ENCODE results near the gene IL4I1. TPM values are rescaled to one million over a fixed set of nuclear protein-coding genes. Genes with fewer than 3 reads are reported as not detected.

IL4I1 gene
- total and polyA plus RNA-seq, 2 donors (not counting 1 experiment from before 2014, with no cell fraction given): 0.48 to 3.1 TPM

GRCh38 chr19:49881186-49881585 lies 15.5 kb downstream of the IL4I1 start:
- 98% methylated on average over 14 of the region's 17 CpGs for WGBS (ENCODE audit: insufficient coverage)
- Histone ChIP-seq H3K27ac (ENCODE audit: low read length in 2 of 2) (no peak overlapping the region), H3K4me1 (ENCODE audit: control insufficient read depth in 2 of 2, insufficient read depth in 2 of 2, low read length in 2 of 2) (peaks cover 7 to 12% of the 10 kb centered on the region in 2 donors), H3K79me2 (ENCODE audit: control insufficient read depth, insufficient read depth, low read length) (peaks cover 10% of the 10 kb centered on the region), H4K20me1 (ENCODE audit: control insufficient read depth, insufficient read depth, low read length, poor library complexity, severe bottlenecking) (peaks cover 47% of the 10 kb centered on the region), H3K9me3 (ENCODE audit: control extremely low read depth in 1 of 3, control insufficient read depth in 2 of 3, insufficient read depth in 1 of 3, low read length in 2 of 3) (no peaks in the 10 kb centered on the region), H3K4me2 (replicated peaks; ENCODE audit: low read depth, low read length, poor library complexity, severe bottlenecking) (no peak overlapping the region), H3K27me3 (replicated peaks in 1 of 4; ENCODE audit: control extremely low read depth in 1 of 4, control insufficient read depth in 3 of 4, insufficient read depth in 4 of 4, low read length in 3 of 4) (no peaks in the 10 kb centered on the region), H3K9ac (ENCODE audit: low read length) (no peak overlapping the region), H2AFZ (ENCODE audit: insufficient read depth, low read depth, low read length, poor library complexity, severe bottlenecking) (no peak overlapping the region), H3K36me3 (replicated peaks in 1 of 2; ENCODE audit: control extremely low read depth in 1 of 2, control insufficient read depth in 1 of 2, extremely low read depth in 1 of 2, insufficient read depth in 2 of 2, low read length in 1 of 2) (peaks cover 0 to 62% of the 10 kb centered on the region in 2 experiments), H3K4me3 (ENCODE audit: control extremely low read depth in 1 of 5, extremely low read depth in 1 of 5, insufficient read depth in 1 of 5, low read depth in 2 of 5, low read length in 4 of 5) (no peak overlapping the region)
- H3K27ac Mint-ChIP-seq: no peak overlapping the region
- H3K4me3 Mint-ChIP-seq: no peak overlapping the region
- POLR2A ChIA-PET: no interaction called here
- DNase-seq: no peak
- H3K4me1 Mint-ChIP-seq: peaks cover 11% of the 10 kb centered on the region
- CTCF ChIA-PET: interaction anchor here (1.6 kb wide), 1 partner anchor 9 kb away, joined by 5 read pairs; no protein-coding TSS in a partner anchor
- TF ChIP-seq CTCF (IDR thresholded peaks at IDR 0.05): no peak
- TF ChIP-seq EZH2 (IDR thresholded peaks at IDR 0.05; ENCODE audit: borderline replicate concordance, insufficient read depth, low read depth, low read length, poor library complexity, severe bottlenecking): no peak
- no peaks in the 10 kb centered on the region for H3K9me3 Mint-ChIP-seq (ENCODE audit: insufficient read depth)
- ATAC-seq (ENCODE audit: low read depth): no peak
- intact Hi-C loops (cut with micrococcal nuclease): no loop called here
- H3K27me3 Mint-ChIP-seq: no peaks in the 10 kb centered on the region

GRCh38 chr19:49880162-49880869 lies 16.4 kb downstream of the IL4I1 start:
- Histone ChIP-seq H4K20me1 (ENCODE audit: control insufficient read depth, insufficient read depth, low read length, poor library complexity, severe bottlenecking) (peaks cover 47% of the 10 kb centered on the region), H2AFZ (ENCODE audit: insufficient read depth, low read depth, low read length, poor library complexity, severe bottlenecking) (no peak overlapping the region), H3K4me2 (replicated peaks; ENCODE audit: low read depth, low read length, poor library complexity, severe bottlenecking) (no peak overlapping the region), H3K79me2 (ENCODE audit: control insufficient read depth, insufficient read depth, low read length) (peaks cover 19% of the 10 kb centered on the region), H3K36me3 (replicated peaks in 1 of 2; ENCODE audit: control extremely low read depth in 1 of 2, control insufficient read depth in 1 of 2, extremely low read depth in 1 of 2, insufficient read depth in 2 of 2, low read length in 1 of 2) (peaks cover 0 to 62% of the 10 kb centered on the region in 2 experiments), H3K9me3 (ENCODE audit: control extremely low read depth in 1 of 3, control insufficient read depth in 2 of 3, insufficient read depth in 1 of 3, low read length in 2 of 3) (no peaks in the 10 kb centered on the region), H3K4me3 (ENCODE audit: control extremely low read depth in 1 of 5, extremely low read depth in 1 of 5, insufficient read depth in 1 of 5, low read depth in 2 of 5, low read length in 4 of 5) (no peak overlapping the region), H3K27me3 (replicated peaks in 1 of 4; ENCODE audit: control extremely low read depth in 1 of 4, control insufficient read depth in 3 of 4, insufficient read depth in 4 of 4, low read length in 3 of 4) (no peaks in the 10 kb centered on the region), H3K27ac (ENCODE audit: low read length in 2 of 2) (no peak overlapping the region), H3K4me1 (ENCODE audit: control insufficient read depth in 2 of 2, insufficient read depth in 2 of 2, low read length in 2 of 2) (peaks cover 12 to 20% of the 10 kb centered on the region in 2 donors), H3K9ac (ENCODE audit: low read length) (no peak overlapping the region)
- ATAC-seq (ENCODE audit: low read depth) (no peak), DNase-seq (no peak)
- Mint-ChIP-seq H3K27me3 (no peaks in the 10 kb centered on the region), H3K4me1 (peaks cover 19% of the 10 kb centered on the region), H3K4me3 (no peak overlapping the region), H3K27ac (no peak overlapping the region), H3K9me3 (ENCODE audit: insufficient read depth) (no peaks in the 10 kb centered on the region)
- 96% methylated on average over 9 of the region's 10 CpGs for WGBS (ENCODE audit: insufficient coverage)
- no peak for TF ChIP-seq EZH2 (IDR thresholded peaks at IDR 0.05; ENCODE audit: borderline replicate concordance, insufficient read depth, low read depth, low read length, poor library complexity, severe bottlenecking)
- TF ChIP-seq CTCF (IDR thresholded peaks at IDR 0.05): no peak
- intact Hi-C loops (cut with micrococcal nuclease): no loop called here
- POLR2A ChIA-PET: no interaction called here
- CTCF ChIA-PET: interaction anchor here (1.6 kb wide), 1 partner anchor 10 kb away, joined by 5 read pairs; no protein-coding TSS in a partner anchor

Measured in B cell (primary cell).